GM12878 (cell line): ENCODE data around the gene ERCC5.

ENCODE experiments used
- EP300 ChIP-seq, 2 experiments: fragments of 150-350 bp in 1 of 2; IDR thresholded peaks; 2 replicates each; pipeline ENCODE4 v1.6.1; 2011 to 2012; ENCODE audit warnings: low read depth in 2 of 2, low read length in 2 of 2, borderline replicate concordance in 1 of 2, improper control_type of control experiment in 1 of 2, inconsistent platforms in 1 of 2; ENCODE audit not compliant: control insufficient read depth in 1 of 2
- POLR2A ChIP-seq: IDR thresholded peaks from 2 replicates; pipeline ENCODE4 v1.6.1; 2011; ENCODE audit warnings: low read depth, mild to moderate bottlenecking, low read length
- ZBTB33 ChIP-seq: fragments of 450-650 bp; IDR thresholded peaks from 2 replicates; pipeline ENCODE4 v1.6.1; 2017; ENCODE audit warnings: mild to moderate bottlenecking
- TF ChIP-seq, protein P1 (sequence below): IDR thresholded peaks from 2 replicates; pipeline ENCODE4 v1.6.1; 2011; ENCODE audit warnings: low read depth, mild to moderate bottlenecking, low read length, moderate library complexity, borderline replicate concordance; ENCODE audit errors: extremely low read depth

GRCh38 chr13:102817907-102818306, 27.9 kb upstream of the ERCC5 start:
- TF ChIP-seq ZBTB33 (no peak), EP300 (IDR thresholded peaks at IDR 0.05; ENCODE audit: borderline replicate concordance in 1 of 2, control insufficient read depth in 1 of 2, low read depth in 2 of 2, low read length in 2 of 2) (no peak), POLR2A (no peak)
- TF ChIP-seq, protein P1, sequence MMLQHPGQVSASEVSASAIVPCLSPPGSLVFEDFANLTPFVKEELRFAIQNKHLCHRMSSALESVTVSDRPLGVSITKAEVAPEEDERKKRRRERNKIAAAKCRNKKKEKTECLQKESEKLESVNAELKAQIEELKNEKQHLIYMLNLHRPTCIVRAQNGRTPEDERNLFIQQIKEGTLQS: no peak
